Measurements from ENCODE around the gene DNAJC3.
"Not testable (repeated sequence)": the region's sequence is repeated elsewhere in the genome, so short reads cannot be mapped to it uniquely, and the experiment has no call there.

The DNAJC3 gene

GRCh38 chr13:95781016-95781415, 104.1 kb downstream of the DNAJC3 start:
- no peak for DNase-seq

- not testable (repeated sequence) for DNase-seq
Observed at GRCh38 chr13:95781940-95782339, 105.0 kb downstream of the DNAJC3 start.

DNA sequence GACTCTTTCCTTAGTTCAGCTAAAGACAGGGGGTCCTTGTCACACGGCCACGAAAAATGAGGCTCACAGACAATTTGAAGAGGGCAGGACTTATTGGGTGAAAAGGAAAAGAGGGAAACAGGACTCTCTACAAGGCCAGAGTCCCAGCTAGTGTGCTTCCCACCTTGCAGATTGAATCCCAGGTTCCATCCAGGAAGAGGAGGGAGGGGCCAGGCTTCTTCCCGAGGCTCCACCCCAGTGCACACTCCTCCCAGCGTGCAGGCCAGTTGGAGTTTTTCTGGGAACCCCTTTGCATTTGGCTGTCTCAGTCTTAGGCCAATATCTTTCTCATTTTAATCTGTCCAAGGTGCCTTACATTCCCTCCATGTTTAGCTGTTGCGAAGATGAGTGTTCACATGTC, 106.8 kb downstream of the DNAJC3 start:
- no peak for DNase-seq

- DNase-seq: no peak
Observed at GRCh38 chr13:95784161-95784899, 107.4 kb downstream of the DNAJC3 start.

- no peak for DNase-seq
Observed at GRCh38 chr13:95784900-95785290, 108.0 kb downstream of the DNAJC3 start.

DNA sequence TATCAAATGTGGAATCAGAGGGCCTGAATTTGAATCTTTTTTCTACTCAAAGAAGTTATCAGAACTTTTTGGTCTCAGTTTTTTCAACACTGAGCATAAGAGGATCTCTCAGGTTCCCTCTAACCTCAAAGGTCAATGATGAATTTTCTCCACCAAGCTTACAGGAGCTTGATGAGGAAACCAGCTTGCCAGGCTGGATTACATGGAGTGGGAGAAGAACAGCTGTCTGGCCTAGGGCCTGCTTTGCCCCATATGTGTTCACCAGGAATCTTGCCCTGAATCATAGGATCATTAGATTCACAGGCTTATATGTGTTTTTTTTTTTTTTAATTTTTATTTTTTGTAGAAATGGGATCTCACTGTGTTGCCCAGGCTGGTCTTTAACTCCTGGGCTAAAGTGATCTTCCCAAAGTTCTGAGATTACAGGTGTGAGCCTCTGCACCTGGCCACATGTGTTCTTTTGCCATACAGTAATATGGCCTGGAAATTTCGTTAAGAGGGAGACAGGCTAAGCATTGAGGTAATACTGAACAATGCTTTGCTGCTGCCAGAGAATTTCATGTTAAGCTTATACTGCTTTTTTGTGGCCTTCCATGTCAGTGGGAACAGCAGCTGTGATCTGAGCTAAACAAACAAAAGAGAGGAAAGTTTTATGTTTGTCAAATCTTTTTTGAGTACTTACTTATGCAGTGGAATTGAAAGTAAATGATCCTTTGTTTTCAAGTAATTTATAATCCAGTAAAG, 110.6 kb downstream of the DNAJC3 start:
- DNase-seq: no peak

GRCh38 chr13:95788100-95788463, 111.1 kb downstream of the DNAJC3 start:
- DNase-seq: no peak

GRCh38 chr13:95789315-95789714, 112.4 kb downstream of the DNAJC3 start:
- not testable (repeated sequence) for DNase-seq

GRCh38 chr13:95791084-95791722, 114.3 kb downstream of the DNAJC3 start:
- no peak for DNase-seq

- DNase-seq: no peak
Observed at GRCh38 chr13:95793018-95793555, 116.1 kb downstream of the DNAJC3 start.

DNA sequence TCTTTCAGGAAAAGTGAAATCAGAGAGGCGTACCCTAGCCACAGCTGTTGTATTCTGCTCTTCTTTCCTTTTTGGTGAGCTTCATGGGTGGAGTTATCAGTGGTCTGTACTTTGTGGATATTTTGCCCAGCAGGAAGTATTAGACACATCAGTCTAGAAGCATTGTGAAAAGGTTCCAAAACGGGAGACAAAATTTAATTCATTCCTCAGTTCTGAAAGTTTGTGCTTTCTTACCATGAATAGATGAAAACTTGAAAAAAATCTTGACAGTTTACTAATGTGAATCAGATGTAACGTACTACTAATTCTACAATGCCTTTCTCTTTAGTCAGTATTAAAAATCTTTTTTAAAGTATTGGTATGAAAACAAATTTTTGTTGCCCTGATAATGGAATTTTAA, 116.8 kb downstream of the DNAJC3 start:
- no peak for DNase-seq

GRCh38 chr13:95797016-95797415, 120.1 kb downstream of the DNAJC3 start:
- DNase-seq: no peak

DNA sequence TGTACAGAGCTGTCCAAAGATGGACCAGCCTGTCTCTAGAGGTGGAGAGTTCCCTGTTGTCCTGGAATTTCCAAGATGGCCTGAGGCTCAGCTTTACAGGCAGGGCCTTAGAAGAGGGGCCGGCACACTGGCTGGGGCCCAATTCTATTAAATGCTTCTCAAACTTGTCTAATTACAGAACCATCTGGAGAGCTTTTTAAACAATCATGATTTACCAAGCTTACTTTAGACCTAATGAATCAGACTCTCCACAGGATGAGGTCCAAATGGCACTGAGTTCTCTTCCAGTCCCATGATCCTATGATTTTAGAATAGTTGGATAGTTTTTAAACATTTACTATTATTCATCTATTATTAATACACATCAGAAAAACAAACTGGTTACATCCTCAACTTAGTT, 123.5 kb downstream of the DNAJC3 start:
- no peak for DNase-seq

DNA sequence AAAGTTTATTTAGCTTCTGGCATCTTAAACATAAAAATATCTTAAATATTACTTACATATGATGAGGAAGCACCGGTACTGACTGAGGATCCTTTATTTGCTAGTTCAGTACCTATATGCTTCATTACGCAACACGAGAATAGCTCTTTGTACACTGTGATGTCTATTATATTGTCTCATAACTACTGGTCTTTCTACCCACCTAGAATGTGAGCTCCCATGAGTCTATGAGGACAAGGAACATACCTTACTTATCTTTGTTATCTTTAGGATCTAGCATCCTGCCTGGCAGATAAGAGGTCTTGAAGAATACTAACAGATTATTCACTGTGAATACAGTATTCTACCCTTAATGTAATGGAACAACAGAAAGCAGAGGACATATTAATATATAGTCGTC, 124.9 kb downstream of the DNAJC3 start:
- DNase-seq: no peak

DNA sequence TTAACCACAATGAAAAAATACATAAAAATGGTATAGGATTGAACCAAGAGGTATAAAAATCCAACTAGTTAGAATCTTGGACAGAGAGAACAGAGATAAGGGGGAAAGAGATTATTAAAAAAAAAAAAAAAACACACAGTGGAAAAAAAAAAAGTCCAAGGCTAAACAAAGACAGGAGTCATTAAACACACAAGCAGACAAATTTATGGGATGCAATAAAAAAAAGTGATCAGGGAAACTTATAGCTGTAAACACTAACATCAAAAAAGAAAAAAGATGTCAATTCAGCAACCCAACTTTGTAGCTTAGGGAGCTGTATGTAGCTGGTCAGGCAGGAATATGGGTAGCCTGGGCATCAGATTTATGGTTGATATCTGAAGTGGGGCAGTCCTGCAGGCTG, 129.0 kb downstream of the DNAJC3 start:
- no peak for DNase-seq

DNA sequence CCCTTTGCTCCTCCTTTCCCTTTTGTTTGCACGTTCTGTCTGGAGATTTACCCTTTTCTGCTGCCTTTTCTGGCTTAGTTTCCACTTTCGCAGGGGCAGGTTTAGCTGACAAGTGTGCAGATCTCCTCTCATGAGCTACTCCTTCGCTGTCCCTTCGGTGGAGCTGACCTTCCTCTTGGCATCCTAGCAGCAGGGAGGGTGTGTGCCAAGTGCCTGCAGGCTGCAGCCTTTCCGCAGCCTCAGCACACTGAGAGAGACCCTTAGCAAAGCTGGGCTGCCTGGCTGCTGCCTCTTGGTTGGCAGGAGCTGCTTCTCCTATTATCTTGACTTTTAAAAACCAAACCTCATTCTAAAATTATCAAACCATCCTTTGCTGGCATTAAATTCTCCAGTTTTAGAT, 132.5 kb downstream of the DNAJC3 start:
- DNase-seq: no peak

GRCh38 chr13:95813139-95813538, 136.2 kb downstream of the DNAJC3 start:
- no peak for DNase-seq

DNA sequence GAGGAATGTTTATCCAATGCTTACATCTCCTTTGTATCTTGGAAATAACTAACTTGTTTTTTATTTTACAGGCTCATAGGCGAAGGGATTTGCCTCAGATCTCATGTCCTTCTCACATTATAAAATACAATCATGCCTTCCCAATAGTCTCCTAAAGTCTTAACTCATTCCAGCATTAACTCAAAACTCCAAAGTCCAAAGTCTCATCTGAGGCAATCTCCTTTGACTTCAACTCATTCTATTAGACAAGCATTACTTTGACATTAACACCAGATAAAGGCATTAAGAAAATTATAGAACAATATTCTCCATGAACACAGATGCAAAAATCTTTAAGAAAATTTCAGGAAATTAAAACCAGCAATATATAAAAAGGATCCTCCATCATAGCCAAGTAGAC, 137.6 kb downstream of the DNAJC3 start:
- no peak for DNase-seq

- DNase-seq: no peak
Observed at GRCh38 chr13:95822303-95822702, 145.4 kb downstream of the DNAJC3 start.

GRCh38 chr13:95833126-95833525, 156.2 kb downstream of the DNAJC3 start:
- no peak for DNase-seq

- DNase-seq: no peak
Observed at GRCh38 chr13:95833719-95834118, 156.8 kb downstream of the DNAJC3 start.

DNA sequence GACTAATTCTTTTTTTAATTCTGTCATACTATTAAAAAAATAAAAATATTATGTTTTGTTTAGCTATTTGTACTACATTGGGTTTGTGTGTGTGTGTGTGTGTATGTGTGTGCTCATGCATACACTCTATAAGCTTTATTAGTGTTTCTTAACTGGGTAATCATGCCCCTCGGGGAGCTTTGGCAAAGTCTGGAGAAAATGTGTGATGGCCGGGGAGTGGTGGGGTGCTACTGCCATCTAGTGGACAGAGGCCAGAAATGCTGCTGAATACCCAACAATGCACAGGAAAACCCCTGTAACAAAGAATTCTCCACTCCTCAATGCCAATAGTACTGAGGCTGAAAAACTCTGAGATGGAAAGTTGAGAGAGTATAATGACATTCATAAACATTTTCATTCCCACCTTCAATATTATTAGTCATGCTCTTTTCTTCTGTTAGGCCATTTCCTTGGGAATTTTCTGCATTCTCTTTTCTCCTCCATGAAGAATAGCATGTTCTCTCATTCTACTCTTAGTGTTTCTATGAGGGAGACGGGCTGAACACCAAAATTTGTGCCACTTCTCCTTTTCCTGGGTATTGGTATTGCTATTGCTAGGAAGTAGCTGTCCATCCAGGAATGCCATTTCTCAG, 157.3 kb downstream of the DNAJC3 start:
- peak; percentile 40 for DNase-seq

DNA sequence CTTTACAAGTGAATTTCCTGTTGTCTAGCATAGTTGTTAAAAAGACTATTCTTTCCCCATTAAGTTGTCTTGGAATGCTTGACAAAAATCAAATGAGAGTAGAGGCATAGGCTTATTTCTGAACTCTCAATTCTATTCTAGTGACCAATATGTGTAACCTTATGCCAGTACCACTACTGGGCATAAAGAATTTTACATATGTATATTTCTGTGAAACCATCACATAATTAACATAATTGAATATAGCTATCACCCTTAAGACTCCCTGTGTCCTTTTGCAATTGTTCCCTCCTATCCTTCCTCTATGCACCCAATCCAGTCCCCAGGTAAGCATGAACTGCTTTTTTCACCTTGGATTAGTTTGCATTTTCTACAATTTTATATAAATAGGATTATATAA, 165.0 kb downstream of the DNAJC3 start:
- DNase-seq: no peak
